ENCODE measurements around the gene MAB21L3. TPM values are rescaled to one million over a fixed set of nuclear protein-coding genes. Genes with fewer than 3 reads are reported as not detected.
A peak's percentile ranks its signal among the peaks of the same experiment; 100 is the strongest.

MAB21L3 gene
- under 0.01 TPM in 2 replicates for total RNA-seq

DNA sequence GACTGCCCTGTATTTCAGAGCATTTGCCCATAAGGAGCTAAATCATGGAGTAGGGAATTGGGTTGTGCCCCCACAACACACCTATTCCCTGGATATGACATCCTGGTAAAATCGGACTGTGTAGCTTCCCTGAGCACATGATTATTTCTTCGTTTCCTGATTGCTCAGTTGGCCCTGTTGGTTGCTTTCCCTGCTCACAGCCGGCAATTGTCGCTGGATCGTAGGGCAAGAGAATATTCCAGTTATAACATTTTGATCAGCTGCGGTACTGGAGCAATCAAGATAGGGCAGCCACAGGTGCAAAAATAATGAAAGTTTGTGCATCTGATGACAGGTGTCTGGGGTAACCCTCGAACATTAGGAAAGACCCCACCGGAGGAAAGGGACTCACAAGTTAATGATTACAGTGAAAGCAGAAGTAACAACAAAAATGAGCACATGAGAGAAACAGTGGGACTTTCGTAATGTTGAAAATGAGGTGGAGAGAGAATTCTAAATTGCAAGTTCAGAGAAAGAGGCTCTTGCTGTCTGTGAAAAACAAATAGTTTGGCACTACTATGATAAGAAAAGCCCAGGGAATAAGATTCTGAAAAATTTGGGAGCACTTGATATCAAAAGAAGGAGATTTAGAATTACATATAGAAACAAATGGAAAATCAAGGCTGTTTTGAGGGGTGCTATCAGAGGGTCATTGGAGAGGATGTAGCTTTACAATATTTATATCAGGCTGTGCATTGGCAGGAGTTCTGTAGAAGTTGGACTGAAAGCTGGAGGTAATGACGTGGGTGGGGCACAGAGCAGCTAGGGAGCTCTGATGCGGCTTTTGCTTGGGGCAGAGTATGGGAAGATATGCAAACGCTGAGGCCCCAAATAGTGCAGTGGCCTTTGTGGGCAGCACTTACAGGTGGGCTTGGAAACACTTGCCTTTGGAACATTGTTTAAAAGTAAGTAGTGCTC is at the start of gene MAB21L3:
Gene MAB21L3 (plus strand): TSS at position 833 of the 957 bp plus-strand sequence. CDS start 1,217 bp downstream, outside the sequence.
- DNase-seq (ENCODE audit: low read depth) = no peak
- TF ChIP-seq, protein P1, sequence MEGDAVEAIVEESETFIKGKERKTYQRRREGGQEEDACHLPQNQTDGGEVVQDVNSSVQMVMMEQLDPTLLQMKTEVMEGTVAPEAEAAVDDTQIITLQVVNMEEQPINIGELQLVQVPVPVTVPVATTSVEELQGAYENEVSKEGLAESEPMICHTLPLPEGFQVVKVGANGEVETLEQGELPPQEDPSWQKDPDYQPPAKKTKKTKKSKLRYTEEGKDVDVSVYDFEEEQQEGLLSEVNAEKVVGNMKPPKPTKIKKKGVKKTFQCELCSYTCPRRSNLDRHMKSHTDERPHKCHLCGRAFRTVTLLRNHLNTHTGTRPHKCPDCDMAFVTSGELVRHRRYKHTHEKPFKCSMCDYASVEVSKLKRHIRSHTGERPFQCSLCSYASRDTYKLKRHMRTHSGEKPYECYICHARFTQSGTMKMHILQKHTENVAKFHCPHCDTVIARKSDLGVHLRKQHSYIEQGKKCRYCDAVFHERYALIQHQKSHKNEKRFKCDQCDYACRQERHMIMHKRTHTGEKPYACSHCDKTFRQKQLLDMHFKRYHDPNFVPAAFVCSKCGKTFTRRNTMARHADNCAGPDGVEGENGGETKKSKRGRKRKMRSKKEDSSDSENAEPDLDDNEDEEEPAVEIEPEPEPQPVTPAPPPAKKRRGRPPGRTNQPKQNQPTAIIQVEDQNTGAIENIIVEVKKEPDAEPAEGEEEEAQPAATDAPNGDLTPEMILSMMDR (IDR thresholded peaks at IDR 0.05; ENCODE audit: insufficient read depth, low read depth, low read length) = no peak
- H3K4me3 ChIP-seq (ENCODE audit: low read depth, low read length) = no peak within 1 kb of the TSS

DNA sequence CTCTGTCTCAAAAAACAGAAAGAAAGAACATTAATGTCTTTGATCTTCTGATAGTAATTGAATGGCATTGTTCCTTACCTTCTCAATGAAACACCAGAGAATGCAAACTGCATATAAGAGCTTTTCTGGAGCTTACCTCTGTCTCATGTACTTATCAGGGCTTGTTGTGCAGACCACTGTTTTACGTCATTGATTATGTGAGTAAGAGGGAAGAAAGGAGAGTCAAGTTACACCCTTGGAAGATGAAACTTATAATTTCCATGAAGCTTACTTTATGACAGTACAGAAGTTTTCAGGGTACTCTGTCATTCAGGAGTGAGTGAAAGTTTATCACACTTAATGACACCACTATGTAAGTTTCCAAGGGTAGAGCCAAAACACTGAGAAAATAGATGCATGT is 49.0 kb upstream of the MAB21L3 start:
- TF ChIP-seq, protein P1 (IDR thresholded peaks at IDR 0.05; ENCODE audit: insufficient read depth, low read depth, low read length) = no peak
- H3K4me3 ChIP-seq (ENCODE audit: low read depth, low read length) = no peak overlapping the region
- DNase-seq (ENCODE audit: low read depth) = no peak

DNA sequence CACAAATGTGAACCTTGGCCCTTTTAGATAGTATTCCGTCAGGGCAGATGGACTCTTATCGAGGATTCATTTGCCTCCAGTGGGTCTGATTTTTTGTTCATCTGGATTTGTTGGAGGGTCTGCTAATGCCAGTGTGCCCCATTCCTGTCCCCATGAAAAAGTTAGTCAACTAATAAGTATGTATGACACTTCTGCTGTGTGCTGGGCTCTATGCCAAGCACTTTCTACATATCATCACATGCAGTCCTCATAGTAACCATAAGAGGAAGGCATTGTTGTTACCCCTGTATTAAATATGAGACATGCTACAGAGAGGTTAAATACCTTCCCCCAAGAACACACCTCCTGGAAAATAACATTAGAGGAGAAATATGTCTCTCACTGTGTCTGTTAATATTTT is 46.6 kb upstream of the MAB21L3 start:
- TF ChIP-seq, protein P1 (IDR thresholded peaks at IDR 0.05; ENCODE audit: insufficient read depth, low read depth, low read length) = no peak

DNA sequence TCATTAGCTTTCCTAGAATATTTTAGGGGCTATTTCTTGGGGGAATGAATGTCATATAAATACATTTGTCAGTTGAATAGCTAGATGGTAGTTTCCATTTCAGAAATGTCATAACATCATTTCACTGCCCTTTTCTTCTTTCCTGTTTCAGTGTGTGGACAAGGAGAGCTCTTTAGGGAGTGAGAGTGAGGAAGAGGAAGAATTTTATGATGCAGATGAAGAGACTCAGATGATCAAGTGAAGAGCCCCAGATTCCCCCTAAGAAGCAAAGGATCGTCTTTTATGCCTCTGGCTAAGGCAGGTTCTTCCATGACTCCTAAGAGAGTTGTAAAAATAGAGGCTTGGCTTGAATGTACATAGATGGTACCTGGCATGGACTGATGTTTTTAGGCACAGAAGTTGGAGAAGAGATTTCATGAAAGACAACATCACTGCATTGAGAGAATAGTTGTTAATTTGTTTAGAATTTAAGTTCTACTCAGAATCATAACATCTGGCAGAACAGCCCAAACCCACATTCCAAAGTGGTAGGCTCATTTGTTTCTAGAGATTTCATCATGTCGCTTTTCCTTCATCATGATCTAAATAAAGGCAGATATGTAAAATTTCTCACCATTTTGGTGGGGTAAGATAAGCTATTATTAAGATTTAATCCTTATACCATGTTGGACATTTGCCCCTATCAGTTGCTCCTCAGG is 44.2 kb upstream of the MAB21L3 start:
- H3K4me3 ChIP-seq (ENCODE audit: low read depth, low read length) = no peak overlapping the region

More for the DNA sequence above, 46.6 kb upstream of the MAB21L3 start:
- peak; percentile 19 for DNase-seq (ENCODE audit: low read depth)
- no peak overlapping the region for H3K4me3 ChIP-seq (ENCODE audit: low read depth, low read length)

DNA sequence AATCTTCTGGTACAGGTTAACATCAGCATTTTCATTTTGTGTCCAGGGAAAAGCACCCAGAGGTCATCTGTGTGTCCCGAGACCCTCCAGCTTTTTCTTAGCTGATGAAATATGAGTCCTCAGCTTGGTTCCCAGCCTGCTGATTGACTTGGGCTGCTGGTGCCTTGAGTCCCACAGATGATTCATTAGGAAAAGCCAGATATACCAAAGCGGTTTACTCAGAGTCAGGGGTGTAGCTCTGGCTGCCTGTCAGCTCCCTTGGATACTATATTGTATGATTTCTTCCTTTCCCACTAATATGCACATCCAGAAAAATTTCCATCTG is 43.7 kb upstream of the MAB21L3 start:
- peak; percentile 85 for DNase-seq (ENCODE audit: low read depth)
- TF ChIP-seq, protein P1 (IDR thresholded peaks at IDR 0.05; ENCODE audit: insufficient read depth, low read depth, low read length) = no peak
- H3K4me3 ChIP-seq (ENCODE audit: low read depth, low read length) = no peak overlapping the region

More for the DNA sequence above, 44.2 kb upstream of the MAB21L3 start:
- DNase-seq (ENCODE audit: low read depth) = peak; percentile 86
- TF ChIP-seq, protein P1 (IDR thresholded peaks at IDR 0.05; ENCODE audit: insufficient read depth, low read depth, low read length) = no peak

DNA sequence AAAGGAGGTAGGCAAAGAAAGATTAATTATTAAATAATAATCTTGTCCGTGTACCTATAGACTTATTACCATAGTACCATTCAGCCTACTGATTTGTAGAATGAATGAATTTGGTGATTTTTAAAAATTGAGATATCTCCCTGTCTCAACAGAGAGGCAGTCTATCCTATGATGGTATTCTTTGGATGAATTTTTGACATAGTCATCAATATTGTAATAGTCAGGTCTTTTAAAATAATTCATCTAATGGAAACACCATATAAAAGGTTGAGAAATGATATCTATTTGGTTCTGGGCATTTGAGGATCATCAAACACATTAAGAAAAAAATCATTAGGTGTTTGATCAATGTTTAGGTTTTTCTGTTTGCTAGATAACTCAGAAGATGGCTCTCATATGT is 35.6 kb upstream of the MAB21L3 start:
- TF ChIP-seq, protein P1 (IDR thresholded peaks at IDR 0.05; ENCODE audit: insufficient read depth, low read depth, low read length) = no peak
- no peak for DNase-seq (ENCODE audit: low read depth)
- no peak overlapping the region for H3K4me3 ChIP-seq (ENCODE audit: low read depth, low read length)
